Mucosa of descending colon (tissue), 3 donors: Measurements from ENCODE around the gene MAGEA12. TPM values are rescaled to one million over a fixed set of nuclear protein-coding genes. Genes with fewer than 3 reads are reported as not detected.
"Not testable (repeated sequence)": the region's sequence is repeated elsewhere in the genome, so short reads cannot be mapped to it uniquely, and the experiment has no call there.

ENCODE experiments used
- ATAC-seq: fragments of 200-7000 bp; cut with Tn5 transposase; one replicate; pipeline ENCODE4 v1.9.1; 2020; ENCODE audit warnings: mild to moderate bottlenecking, moderate library complexity
- DNase-seq, 3 donors: peaks; one replicate each; pipeline ENCODE4 v3.0.0-alpha.2; 2020
- H3K36me3 ChIP-seq: fragments of 200-600 bp; one replicate; pipeline ENCODE4 v1.8.0; 2021; ENCODE audit warnings: low read depth, mild to moderate bottlenecking
- H3K4me1 ChIP-seq: fragments of 200-600 bp; one replicate; pipeline ENCODE4 v1.8.0; 2021; ENCODE audit warnings: low read depth, mild to moderate bottlenecking
- H3K4me3 ChIP-seq: fragments of 200-600 bp; one replicate; pipeline ENCODE4 v1.8.0; 2021; ENCODE audit warnings: mild to moderate bottlenecking
- H3K9me3 ChIP-seq: fragments of 200-600 bp; one replicate; pipeline ENCODE4 v1.8.0; 2021; ENCODE audit warnings: mild to moderate bottlenecking
- CTCF ChIP-seq: fragments of 200-600 bp; IDR thresholded peaks from one replicate; pipeline ENCODE4 v1.8.0; 2022; ENCODE audit warnings: antibody characterized with exemption, mild to moderate bottlenecking
- intact Hi-C, 2 donors: fragments of 100-400 bp; cut with DNase I in 1 of 2; cut with micrococcal nuclease in 1 of 2; formaldehyde crosslinking; loops; one replicate each; pipeline versions ENCODE4 v1.11.0 to v1.11.1; 2022; cut with DNase I, micrococcal nuclease
- total RNA-seq, 3 donors: library from RNA; stranded (reverse); fragmentation: NEBNext Ultra II Directional in 2 of 3; extraction: Animal tissue kit (Norgen Biotek cat#: 25700) in 2 of 3; gene quantifications; one replicate each; pipeline versions ENCODE4 v1.2.1 to v1.2.4, GENCODE V29; 2021 to 2023
- donor health status: DM: no; HTN: no; CAD: no; lungs with moderate emphysema.
- donor health status: DM: no; HTN: no; CAD: no.
- donor health status: DM: no; HTN: yes; CAD: no.

MAGEA12 gene
- total RNA-seq, 3 donors from 2014 or later: not detected

GRCh38 chrX:152735101-152735500, 1.5 kb downstream of the MAGEA12 start:
- Histone ChIP-seq H3K9me3 (no peaks in the 10 kb centered on the region), H3K4me3 (no peak overlapping the region), H3K36me3 (no peaks in the 10 kb centered on the region), H3K4me1 (no peaks in the 10 kb centered on the region)
- intact Hi-C loops: no loop called here
- ATAC-seq (no peak), DNase-seq (no peak)
- no peak for TF ChIP-seq CTCF

GRCh38 chrX:152735860-152736511, 2.4 kb downstream of the MAGEA12 start:
- intact Hi-C loops: no loop called here
- no peak overlapping the region for H3K4me3 ChIP-seq
- ATAC-seq (no peak), DNase-seq (no peak)
- no peaks in the 10 kb centered on the region for H3K4me1 ChIP-seq
- no peak for TF ChIP-seq CTCF
- H3K36me3 ChIP-seq: no peaks in the 10 kb centered on the region
- no peaks in the 10 kb centered on the region for H3K9me3 ChIP-seq

DNA sequence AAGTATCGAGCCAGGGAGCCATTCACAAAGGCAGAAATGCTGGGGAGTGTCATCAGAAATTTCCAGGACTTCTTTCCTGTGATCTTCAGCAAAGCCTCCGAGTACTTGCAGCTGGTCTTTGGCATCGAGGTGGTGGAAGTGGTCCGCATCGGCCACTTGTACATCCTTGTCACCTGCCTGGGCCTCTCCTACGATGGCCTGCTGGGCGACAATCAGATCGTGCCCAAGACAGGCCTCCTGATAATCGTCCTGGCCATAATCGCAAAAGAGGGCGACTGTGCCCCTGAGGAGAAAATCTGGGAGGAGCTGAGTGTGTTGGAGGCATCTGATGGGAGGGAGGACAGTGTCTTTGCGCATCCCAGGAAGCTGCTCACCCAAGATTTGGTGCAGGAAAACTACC, 3.0 kb downstream of the MAGEA12 start:
- DNase-seq, H3K4me1 ChIP-seq, ATAC-seq, intact Hi-C loops, H3K4me3 ChIP-seq, H3K9me3 ChIP-seq, H3K36me3 ChIP-seq: not testable (repeated sequence)

- H3K9me3 ChIP-seq: no peaks in the 10 kb centered on the region
- H3K4me1 ChIP-seq: no peaks in the 10 kb centered on the region
- intact Hi-C loops: no loop called here
- no peak overlapping the region for H3K4me3 ChIP-seq
- ATAC-seq (no peak), DNase-seq (no peak)
- no peak for TF ChIP-seq CTCF
- no peaks in the 10 kb centered on the region for H3K36me3 ChIP-seq
These were observed 5.0 kb downstream of the MAGEA12 start for GRCh38 chrX:152738560-152738959.

- H3K9me3 ChIP-seq, ATAC-seq, H3K4me1 ChIP-seq, intact Hi-C loops, DNase-seq, H3K36me3 ChIP-seq, H3K4me3 ChIP-seq: not testable (repeated sequence)
These were observed 20.4 kb downstream of the MAGEA12 start, which contains the start of gene MAGEA2 for GRCh38 chrX:152753686-152754650. TSS of gene MAGEA2 (minus strand) at chrX:152753842. CDS start at chrX:152751363, 2,479 bp downstream.

- H3K36me3 ChIP-seq, intact Hi-C loops, DNase-seq, H3K4me3 ChIP-seq, ATAC-seq, H3K4me1 ChIP-seq, H3K9me3 ChIP-seq: not testable (repeated sequence)
These were observed 21.3 kb downstream of the MAGEA12 start for GRCh38 chrX:152754871-152755270.

DNA sequence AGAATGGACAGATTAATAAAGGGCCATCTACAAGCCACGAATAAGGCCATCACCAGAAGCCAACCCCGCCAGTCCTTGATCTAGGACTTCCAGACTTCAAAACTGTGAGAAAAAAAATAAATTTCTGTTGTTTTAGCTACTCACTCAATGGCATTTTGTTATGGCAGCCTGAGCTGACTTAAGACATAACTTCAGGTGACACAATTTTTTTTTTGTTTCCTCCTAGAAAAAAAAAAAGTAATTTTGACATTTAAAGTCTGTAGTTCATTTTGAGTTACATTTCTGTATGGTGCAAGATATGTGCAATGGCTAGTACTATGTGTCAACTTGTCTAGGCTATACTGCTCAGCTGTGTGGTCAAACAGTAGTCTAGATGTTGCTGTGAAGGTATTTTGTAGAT, 25.4 kb downstream of the MAGEA12 start, which contains the start of gene CSAG3:
TSS of gene CSAG3 (plus strand) at position 301 of the 400 bp plus-strand sequence.
- H3K4me3 ChIP-seq, intact Hi-C loops, DNase-seq, H3K4me1 ChIP-seq, ATAC-seq, H3K9me3 ChIP-seq, H3K36me3 ChIP-seq: not testable (repeated sequence)

GRCh38 chrX:152759544-152759943, 26.0 kb downstream of the MAGEA12 start:
- H3K9me3 ChIP-seq, intact Hi-C loops, H3K4me3 ChIP-seq, DNase-seq, H3K36me3 ChIP-seq, ATAC-seq, H3K4me1 ChIP-seq: not testable (repeated sequence)

- H3K36me3 ChIP-seq, H3K4me3 ChIP-seq, DNase-seq, intact Hi-C loops, ATAC-seq, H3K4me1 ChIP-seq, H3K9me3 ChIP-seq: not testable (repeated sequence)
These were observed 28.0 kb downstream of the MAGEA12 start for GRCh38 chrX:152761582-152761981.

DNA sequence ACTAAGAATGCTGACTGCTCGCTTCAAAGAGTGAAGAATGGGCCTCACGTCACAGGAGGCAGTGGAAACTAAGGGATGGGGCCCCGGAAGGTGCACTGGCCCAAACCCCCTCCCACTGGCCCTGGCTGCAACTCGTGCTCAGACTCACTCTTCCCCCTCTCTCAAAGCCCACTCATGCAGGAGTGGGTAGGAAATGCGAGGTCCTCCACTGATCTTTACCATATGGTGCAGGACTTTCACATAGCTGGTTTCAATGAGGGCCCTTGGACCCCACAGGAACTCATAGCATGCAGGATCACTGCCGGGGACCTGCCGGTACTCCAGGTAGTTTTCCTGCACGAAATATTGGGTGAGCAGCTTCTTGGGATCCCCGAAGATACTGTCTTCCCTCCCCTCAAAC, 33.0 kb downstream of the MAGEA12 start:
- H3K9me3 ChIP-seq, intact Hi-C loops, H3K36me3 ChIP-seq, H3K4me3 ChIP-seq, ATAC-seq, DNase-seq, H3K4me1 ChIP-seq: not testable (repeated sequence)
